IPS DF 4.7 (cell line): ENCODE measurements around the gene HADH.
"Not testable (repeated sequence)": the region's sequence is repeated elsewhere in the genome, so short reads cannot be mapped to it uniquely, and the experiment has no call there.

Experiments
- DNase-seq: peaks from one replicate; pipeline ENCODE4 v3.0.0-alpha.2; 2013; ENCODE audit warnings: low spot score; ENCODE audit errors: extremely low read depth

Gene HADH

DNA sequence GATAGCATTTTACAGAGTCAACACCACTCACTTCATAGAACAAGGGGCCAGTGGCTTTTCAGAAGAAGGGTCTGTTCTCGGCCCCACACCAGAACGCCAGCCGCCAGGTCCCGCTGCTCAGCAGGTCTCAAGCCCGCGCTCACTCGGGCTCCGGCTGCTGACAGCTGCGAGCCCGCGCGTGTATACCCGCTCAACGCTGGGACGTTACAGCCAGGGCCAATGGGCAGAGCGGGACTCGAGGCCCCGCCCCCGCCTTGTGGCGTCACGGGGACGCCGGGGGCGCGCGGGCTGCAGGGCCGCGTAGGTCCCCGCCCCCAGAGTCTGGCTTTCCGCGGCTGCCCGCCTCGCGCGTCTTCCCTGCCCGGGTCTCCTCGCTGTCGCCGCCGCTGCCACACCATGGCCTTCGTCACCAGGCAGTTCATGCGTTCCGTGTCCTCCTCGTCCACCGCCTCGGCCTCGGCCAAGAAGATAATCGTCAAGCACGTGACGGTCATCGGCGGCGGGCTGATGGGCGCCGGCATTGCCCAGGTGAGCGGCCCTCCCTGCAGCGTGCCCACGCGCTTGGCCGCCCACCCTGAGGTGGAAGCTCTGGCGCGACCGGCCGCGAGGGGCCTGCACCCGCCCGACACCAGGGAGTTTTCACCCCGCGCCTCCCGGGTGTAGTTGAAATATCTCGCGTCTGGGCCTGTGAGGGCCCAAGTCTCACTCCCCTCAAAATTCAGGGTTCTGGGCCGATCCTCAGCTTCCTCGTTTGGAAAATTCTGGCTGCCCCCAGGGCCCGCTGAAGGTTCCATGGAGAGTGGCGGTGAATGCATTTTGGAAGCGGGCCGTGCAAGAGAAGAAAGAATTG is at the start of gene HADH:
Gene HADH (plus strand): TSS at position 353 of the 850 bp plus-strand sequence. CDS start 44 bp downstream, at position 397.
- DNase-seq = no peak

DNA sequence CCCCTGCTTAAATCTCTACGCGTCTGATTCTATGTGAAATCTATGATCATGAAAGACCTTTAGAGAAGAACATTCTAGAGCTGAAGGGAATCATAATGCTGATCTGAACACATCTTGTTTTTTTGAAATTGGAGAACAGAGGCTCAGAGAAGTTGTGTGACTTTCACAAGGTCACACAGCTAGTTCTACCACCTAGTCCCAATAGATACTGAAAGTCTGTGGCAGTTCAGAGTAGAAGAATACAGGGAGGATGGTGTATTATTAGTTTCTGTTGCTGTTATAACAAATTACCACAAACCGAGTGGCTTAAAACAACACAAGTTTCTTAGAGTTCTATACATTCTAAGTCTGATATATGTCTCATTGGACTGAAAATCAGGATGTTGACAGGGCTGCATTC is 43.9 kb upstream of the HADH start:
- no peak for DNase-seq

- no peak for DNase-seq
Observed at GRCh38 chr4:107950746-107951540, 38.7 kb upstream of the HADH start.

GRCh38 chr4:107951551-107951950 is 38.1 kb upstream of the HADH start:
- DNase-seq = no peak

DNA sequence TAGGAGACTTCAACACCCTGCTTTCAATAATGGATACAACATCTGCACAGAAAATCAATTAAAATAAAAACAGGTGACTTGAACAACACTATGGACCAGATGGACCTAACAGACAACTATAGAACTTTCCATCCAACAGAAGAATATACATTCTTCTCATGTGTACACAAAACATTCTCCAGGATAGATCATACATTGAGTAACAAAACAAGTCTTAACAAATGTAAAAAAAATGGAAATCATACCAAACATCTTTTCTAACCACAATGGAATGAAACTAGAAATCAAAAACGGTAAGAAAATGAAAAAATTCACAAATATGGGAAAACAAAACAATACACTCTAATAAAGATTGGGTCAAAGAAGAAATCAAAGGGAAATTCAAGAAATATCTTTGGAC is 33.7 kb upstream of the HADH start:
- DNase-seq = no peak

DNA sequence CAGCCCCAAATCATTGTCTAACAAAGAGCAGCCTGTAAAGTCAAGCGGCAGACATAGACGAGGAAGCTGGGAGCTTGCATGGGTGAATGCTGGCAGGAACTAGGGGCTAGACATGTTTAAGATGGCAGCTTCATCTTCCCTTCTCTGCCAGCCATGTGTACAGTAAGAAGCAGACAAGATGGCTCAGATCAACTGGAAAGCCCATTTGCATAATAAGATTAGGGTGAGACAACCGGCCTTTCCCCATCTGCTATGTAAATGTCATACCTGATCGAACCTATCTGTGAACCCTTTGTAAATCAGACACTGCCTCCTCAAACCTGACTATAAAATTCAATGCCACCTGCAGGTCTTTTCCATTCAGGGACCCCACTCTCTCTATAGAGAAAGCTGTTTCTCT is 22.8 kb upstream of the HADH start:
- DNase-seq = no peak

DNA sequence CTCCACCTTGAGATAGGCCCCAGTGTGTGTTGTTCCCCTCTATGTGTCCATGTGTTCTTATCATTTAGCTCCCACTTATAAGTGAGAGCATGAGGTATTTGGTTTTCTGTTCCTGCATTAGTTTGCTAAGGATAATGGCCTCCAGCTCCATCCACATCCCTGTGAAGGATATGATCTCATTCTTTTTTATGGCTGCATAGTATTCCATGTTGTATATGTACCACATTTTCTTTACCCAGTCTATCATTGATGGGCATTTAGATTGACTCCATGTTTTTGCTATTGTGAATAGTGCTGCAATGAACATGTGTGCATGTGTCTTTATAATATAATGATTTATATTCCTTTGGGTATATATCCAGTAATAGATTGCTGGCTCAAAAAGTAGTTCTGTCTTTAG is 22.2 kb upstream of the HADH start:
- not testable (repeated sequence) for DNase-seq

DNA sequence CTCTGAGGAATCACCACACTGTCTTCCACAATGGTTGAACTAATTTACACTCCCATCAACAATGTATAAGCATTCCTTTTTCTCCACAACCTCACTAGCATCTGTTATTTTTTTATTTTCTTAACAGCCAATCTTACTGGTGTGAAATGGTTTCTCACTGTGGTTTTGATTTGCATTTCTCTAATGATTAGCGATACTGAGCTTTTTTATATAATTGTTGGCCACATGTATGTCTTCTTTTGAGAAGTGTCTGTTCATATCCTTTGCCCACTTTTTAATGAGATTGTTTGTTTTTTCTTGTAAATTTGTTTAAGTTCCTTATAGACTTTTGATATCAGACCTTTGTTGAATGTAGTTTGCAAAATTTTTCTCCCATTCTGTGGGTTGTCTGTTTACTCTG is 21.8 kb upstream of the HADH start:
- DNase-seq = not testable (repeated sequence)

- DNase-seq = no peak
Observed at GRCh38 chr4:107970063-107970798, 19.5 kb upstream of the HADH start.

DNA sequence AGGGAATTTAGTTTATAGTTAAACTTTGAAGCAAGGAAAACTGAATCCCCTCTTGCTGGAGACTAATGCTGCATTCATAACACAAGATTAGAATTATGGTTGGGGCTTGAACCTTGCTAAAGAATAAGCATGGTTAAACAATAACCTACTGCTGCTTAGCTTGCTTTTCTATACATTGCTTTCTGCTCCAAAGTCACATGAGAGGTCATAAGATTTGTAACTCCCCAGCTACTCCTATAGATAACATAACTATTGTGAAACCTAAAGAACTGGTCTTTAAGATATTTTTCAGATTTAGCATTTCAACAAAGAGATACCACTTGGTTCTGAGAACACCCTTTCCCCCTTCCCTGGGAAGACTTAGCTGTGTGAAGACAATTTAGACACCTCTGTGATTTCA is 17.1 kb upstream of the HADH start:
- DNase-seq = no peak

DNA sequence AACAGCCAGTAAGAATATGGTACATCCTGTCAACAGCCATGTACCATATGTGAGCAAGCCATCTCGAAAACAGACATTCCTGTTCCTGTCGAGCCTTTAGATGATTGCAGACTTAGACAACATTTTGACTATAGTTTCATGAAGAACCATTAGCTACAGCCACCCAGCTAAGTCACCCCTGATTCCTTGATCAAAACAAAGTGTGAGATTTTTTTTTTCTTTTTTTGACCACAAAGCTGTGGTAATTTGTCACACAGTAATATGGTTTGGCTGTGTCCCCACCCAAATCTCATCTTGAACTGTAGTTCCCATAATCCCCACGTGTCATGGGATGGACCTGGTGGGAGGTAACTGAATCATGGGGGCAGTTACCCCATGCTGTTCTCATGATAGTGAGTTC is 15.2 kb upstream of the HADH start:
- DNase-seq = no peak

GRCh38 chr4:107977482-107977881 is 12.2 kb upstream of the HADH start:
- no peak for DNase-seq

- no peak for DNase-seq
Observed at GRCh38 chr4:107977966-107978705, 11.6 kb upstream of the HADH start.

- no peak for DNase-seq
Observed at GRCh38 chr4:107978716-107979451, 10.8 kb upstream of the HADH start.

DNA sequence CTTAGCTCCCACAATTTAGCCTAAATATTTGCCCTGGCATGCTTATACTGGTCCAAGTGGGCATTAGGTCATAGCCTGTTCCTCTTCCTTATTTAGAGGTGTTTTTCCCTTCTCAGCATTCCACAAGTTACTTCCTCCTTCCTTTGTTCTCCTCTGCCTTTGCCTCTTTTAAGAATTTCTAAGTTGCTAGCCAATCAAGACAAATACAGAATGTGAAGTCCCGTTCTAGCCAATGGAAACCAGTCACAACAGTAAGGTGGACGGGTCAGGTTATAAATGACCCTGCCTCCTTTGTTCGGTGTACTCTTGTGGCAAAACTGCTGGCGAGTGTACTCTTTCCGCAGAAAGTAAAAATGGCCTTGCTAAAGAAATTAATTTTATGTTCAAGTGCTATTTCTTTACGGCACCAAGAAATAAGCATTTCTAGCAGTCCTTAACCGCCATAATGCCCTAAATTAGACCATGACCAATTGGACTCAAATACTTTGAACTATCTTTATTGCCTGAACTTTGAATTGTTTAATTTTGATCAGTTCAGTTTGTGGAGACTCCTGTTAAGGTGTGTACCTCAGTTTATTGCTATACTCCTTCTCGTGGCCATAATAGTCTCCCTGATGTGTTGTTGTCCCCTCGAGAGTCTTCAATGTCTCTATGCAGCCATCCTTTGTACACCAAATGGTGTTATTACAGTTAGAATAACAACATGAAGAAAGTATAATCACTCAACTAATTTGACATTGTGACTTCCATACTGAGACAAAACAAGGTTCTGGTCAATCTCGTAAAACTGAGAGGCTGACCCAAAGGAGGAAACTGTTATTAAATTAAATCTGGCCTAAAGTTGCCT is 1.6 kb upstream of the HADH start:
- no peak for DNase-seq

GRCh38 chr4:107988763-107989035 is 990 bp upstream of the HADH start:
- no peak for DNase-seq

- no peak for DNase-seq
Observed at GRCh38 chr4:107989162-107989536, 540 bp upstream of the HADH start.

DNA sequence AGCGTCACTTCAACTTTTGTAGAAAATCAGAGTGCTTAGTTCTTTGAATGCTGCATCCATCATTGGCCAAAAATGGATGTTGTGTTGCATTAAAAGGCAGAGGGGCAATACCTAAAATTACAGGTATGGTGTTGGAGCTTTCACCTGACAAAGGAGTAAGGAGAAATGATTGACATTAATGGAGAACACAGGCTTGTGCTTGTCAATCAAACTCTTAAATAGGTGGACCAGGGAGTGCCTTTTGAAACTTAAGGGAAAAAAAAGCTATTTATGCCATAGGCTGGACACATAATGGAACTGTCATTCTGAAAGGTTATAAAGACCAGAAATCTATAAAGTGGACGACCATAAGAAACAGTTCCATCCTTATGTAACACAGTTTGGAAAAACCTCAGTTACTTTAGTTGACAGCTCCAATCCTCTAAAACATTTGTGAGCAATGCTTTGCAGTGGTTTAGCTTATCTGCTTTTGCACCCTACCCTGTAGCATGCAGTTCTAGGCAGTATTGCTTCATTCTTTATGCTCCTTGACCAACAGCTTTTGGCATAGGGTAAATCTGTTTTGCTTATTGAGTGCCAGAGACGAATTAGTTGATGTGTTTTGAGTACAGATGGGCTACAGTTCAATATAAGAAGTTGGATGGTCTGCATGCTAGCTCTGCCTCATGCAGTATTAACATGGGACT is 2.4 kb downstream of the HADH start:
- DNase-seq = no peak

DNA sequence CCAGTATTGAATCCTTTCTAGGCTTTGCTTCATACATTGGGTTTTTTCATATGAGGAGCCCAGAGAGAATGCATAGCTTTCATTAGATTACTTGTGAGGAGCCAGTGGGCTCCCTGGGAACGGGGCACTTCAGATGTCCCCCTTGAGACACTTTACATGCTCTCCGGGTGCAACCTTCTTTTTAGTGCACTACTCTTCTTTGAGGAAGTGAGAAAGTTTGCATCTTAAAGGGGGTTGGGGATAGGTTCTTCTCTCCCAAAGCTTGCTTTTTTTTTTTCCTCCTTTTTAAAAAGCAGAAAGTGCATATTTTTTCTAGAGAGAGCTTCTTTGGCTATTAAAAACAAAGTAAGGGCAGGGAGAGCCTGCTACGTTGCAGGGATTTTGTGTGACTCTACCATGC is 4.3 kb downstream of the HADH start:
- no peak for DNase-seq
